ENCODE measurements around the gene PPP4R4. TPM values are rescaled to one million over a fixed set of nuclear protein-coding genes. Genes with fewer than 3 reads are reported as not detected.
A peak's percentile ranks its signal among the peaks of the same experiment; 100 is the strongest.

The PPP4R4 gene
- polyA plus RNA-seq, 1 of the 3 experiments (the other 2 are of a cell fraction): 2.5 TPM

GRCh38 chr14:94173471-94173884 is 644 bp upstream of the PPP4R4 start:
- POLR2A ChIA-PET: no interaction called here
- Histone ChIP-seq H4K20me1 (ENCODE audit: insufficient read depth) (no peaks in the 10 kb centered on the region), H3K9ac (peak overlapping the region; percentile 75), H3K9me3 (0 out of 2 replicates have a peak, but pooled peaks cover 5% of the 10 kb centered on the region), H3K27me3 (ENCODE audit: insufficient read depth) (no peaks in the 10 kb centered on the region), H3K4me1 (ENCODE audit: control insufficient read depth in 1 of 2, insufficient read depth in 2 of 2, low read depth in 1 of 2, low read length in 1 of 2) (peaks cover 9 to 11% of the 10 kb centered on the region in 2 experiments; a peak in 2 of 4 replicates), H2AFZ (ENCODE audit: low read depth) (peak overlapping the region; percentile 100), H3K4me2 (peak overlapping the region; percentile 82), H3K27ac (ENCODE audit: low read depth in 2 of 2, low read length in 1 of 2) (peak overlapping the region; percentile 2 to 75; a peak in 3 of 4 replicates), H3K4me3 (ENCODE audit: low read depth in 2 of 2, low read length in 1 of 2) (peak overlapping the region; percentile 56 to 76), H3K9me2 (no peaks in the 10 kb centered on the region), H3F3A (replicated peaks; ENCODE audit: insufficient read depth) (peaks cover 14% of the 10 kb centered on the region), H3K79me2 (ENCODE audit: insufficient read depth) (peaks cover 5% of the 10 kb centered on the region), H3K36me3 (replicated peaks in 1 of 2; ENCODE audit: control insufficient read depth in 1 of 2, insufficient read depth in 2 of 2, low read length in 1 of 2) (no peaks in the 10 kb centered on the region)
- DNase-seq: no peak
- 2% methylated on average over 18 of the region's 20 CpGs for WGBS (ENCODE audit: low lambda C conversion rate)
- TF ChIP-seq SMC3 (IDR thresholded peaks at IDR 0.05; ENCODE audit: low read depth, low read length): no peak
- TF ChIP-seq USF2 (IDR thresholded peaks at IDR 0.05; ENCODE audit: borderline replicate concordance, low read depth, low read length): no peak
- TF ChIP-seq EZH2phosphoT487 (IDR thresholded peaks at IDR 0.05; ENCODE audit: borderline replicate concordance, low read depth): no peak
- no peak for TF ChIP-seq FOSL2 (IDR thresholded peaks at IDR 0.05; ENCODE audit: borderline replicate concordance, low read depth)
- TF ChIP-seq MEF2A (IDR thresholded peaks at IDR 0.05; ENCODE audit: borderline replicate concordance, low read depth): no peak
- CTCF ChIA-PET: interaction anchor here (3.0 kb wide), 1 partner anchor 37 kb away, joined by 14 read pairs; no protein-coding TSS in a partner anchor

GRCh38 chr14:94174604-94175010 is 485 bp downstream of the PPP4R4 start:
- peak overlapping the region; percentile 75; the same call in 1 of the 2 replicates for H2AFZ ChIP-seq (ENCODE audit: low read depth)
- peak overlapping the region in 1 of 2 experiments; percentile 42; a peak in 1 of 4 replicates for H3K27ac ChIP-seq (ENCODE audit: low read depth in 2 of 2, low read length in 1 of 2)
- 2% methylated on average over 26 of the region's 39 CpGs for WGBS (ENCODE audit: low lambda C conversion rate)
- TF ChIP-seq TCF12 (IDR thresholded peaks at IDR 0.05) (no peak), GATA2 (CRISPR knock-in tag; IDR thresholded peaks at IDR 0.05) (no peak), SIN3A (IDR thresholded peaks at IDR 0.05; ENCODE audit: borderline replicate concordance, low read depth, low read length) (no peak), FOSL2 (IDR thresholded peaks at IDR 0.05; ENCODE audit: borderline replicate concordance, low read depth) (no peak), MEF2A (IDR thresholded peaks at IDR 0.05; ENCODE audit: borderline replicate concordance, low read depth) (no peak), EZH2phosphoT487 (IDR thresholded peaks at IDR 0.05; ENCODE audit: borderline replicate concordance, low read depth) (no peak), RXRA (IDR thresholded peaks at IDR 0.05; ENCODE audit: borderline replicate concordance, low read depth) (no peak), PBX3 (IDR thresholded peaks at IDR 0.05) (no peak)
- TF ChIP-seq, protein P1, sequence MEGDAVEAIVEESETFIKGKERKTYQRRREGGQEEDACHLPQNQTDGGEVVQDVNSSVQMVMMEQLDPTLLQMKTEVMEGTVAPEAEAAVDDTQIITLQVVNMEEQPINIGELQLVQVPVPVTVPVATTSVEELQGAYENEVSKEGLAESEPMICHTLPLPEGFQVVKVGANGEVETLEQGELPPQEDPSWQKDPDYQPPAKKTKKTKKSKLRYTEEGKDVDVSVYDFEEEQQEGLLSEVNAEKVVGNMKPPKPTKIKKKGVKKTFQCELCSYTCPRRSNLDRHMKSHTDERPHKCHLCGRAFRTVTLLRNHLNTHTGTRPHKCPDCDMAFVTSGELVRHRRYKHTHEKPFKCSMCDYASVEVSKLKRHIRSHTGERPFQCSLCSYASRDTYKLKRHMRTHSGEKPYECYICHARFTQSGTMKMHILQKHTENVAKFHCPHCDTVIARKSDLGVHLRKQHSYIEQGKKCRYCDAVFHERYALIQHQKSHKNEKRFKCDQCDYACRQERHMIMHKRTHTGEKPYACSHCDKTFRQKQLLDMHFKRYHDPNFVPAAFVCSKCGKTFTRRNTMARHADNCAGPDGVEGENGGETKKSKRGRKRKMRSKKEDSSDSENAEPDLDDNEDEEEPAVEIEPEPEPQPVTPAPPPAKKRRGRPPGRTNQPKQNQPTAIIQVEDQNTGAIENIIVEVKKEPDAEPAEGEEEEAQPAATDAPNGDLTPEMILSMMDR (IDR thresholded peaks at IDR 0.05): no peak
- TF ChIP-seq, protein P2, sequence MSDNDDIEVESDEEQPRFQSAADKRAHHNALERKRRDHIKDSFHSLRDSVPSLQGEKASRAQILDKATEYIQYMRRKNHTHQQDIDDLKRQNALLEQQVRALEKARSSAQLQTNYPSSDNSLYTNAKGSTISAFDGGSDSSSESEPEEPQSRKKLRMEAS (IDR thresholded peaks at IDR 0.05; ENCODE audit: low read depth): no peak
- H3F3A ChIP-seq (replicated peaks; ENCODE audit: insufficient read depth): peaks cover 14% of the 10 kb centered on the region
- DNase-seq: no peak
- no peaks in the 10 kb centered on the region for H3K27me3 ChIP-seq (ENCODE audit: insufficient read depth)
- ChIA-PET CTCF (interaction anchor here (2.2 to 3.0 kb wide), 3 partner anchors 38 to 235 kb away, joined by 11 to 14 read pairs (median 11); no protein-coding TSS in a partner anchor), POLR2A (no interaction called here)
- H3K4me1 ChIP-seq (ENCODE audit: control insufficient read depth in 1 of 2, insufficient read depth in 2 of 2, low read depth in 1 of 2, low read length in 1 of 2): peaks cover 9 to 11% of the 10 kb centered on the region in 2 experiments; a peak in 2 of 4 replicates
- no peaks in the 10 kb centered on the region for H4K20me1 ChIP-seq (ENCODE audit: insufficient read depth)
- peaks cover 12% of the 10 kb centered on the region for H3K79me2 ChIP-seq (ENCODE audit: insufficient read depth)
- no peaks in the 10 kb centered on the region for H3K36me3 ChIP-seq (replicated peaks in 1 of 2; ENCODE audit: control insufficient read depth in 1 of 2, insufficient read depth in 2 of 2, low read length in 1 of 2)
- H3K4me3 ChIP-seq (ENCODE audit: low read depth in 2 of 2, low read length in 1 of 2): peak overlapping the region; percentile 75 to 81
- H3K9ac ChIP-seq: peak overlapping the region; percentile 67
- no peaks in the 10 kb centered on the region for H3K9me2 ChIP-seq
- no peaks in the 10 kb centered on the region for H3K9me3 ChIP-seq
- H3K4me2 ChIP-seq: peak overlapping the region; percentile 86
